GM19023 (cell line): Measurements from ENCODE around the gene SKIC2.
"Not testable (repeated sequence)": the region's sequence is repeated elsewhere in the genome, so short reads cannot be mapped to it uniquely, and the experiment has no call there.

Experiments used
- ATAC-seq: cut with Tn5 transposase; IDR thresholded peaks from one replicate; pipeline ENCODE4 v1.9.1; 2021; ENCODE audit warnings: mild to moderate bottlenecking, moderate library complexity; ENCODE audit not compliant: unreplicated experiment

Gene SKIC2

GRCh38 chr6:32003301-32003700, 44.3 kb downstream of the SKIC2 start:
- ATAC-seq: not testable (repeated sequence)

GRCh38 chr6:32004393-32004792, 45.4 kb downstream of the SKIC2 start:
- not testable (repeated sequence) for ATAC-seq

GRCh38 chr6:32004864-32005537, 46.0 kb downstream of the SKIC2 start:
- not testable (repeated sequence) for ATAC-seq

GRCh38 chr6:32005538-32005880, 46.5 kb downstream of the SKIC2 start:
- not testable (repeated sequence) for ATAC-seq

- not testable (repeated sequence) for ATAC-seq
Observed at GRCh38 chr6:32005991-32006529, 47.1 kb downstream of the SKIC2 start.

- ATAC-seq: not testable (repeated sequence)
Observed at GRCh38 chr6:32007086-32007485, 48.1 kb downstream of the SKIC2 start.

- ATAC-seq: not testable (repeated sequence)
Observed at GRCh38 chr6:32008037-32008436, 49.1 kb downstream of the SKIC2 start.

GRCh38 chr6:32008616-32009015, 49.6 kb downstream of the SKIC2 start:
- ATAC-seq: not testable (repeated sequence)

GRCh38 chr6:32009537-32009936, 50.6 kb downstream of the SKIC2 start:
- not testable (repeated sequence) for ATAC-seq

- ATAC-seq: not testable (repeated sequence)
Observed at GRCh38 chr6:32010856-32011530, 52.0 kb downstream of the SKIC2 start.

GRCh38 chr6:32012941-32013617, 54.1 kb downstream of the SKIC2 start:
- not testable (repeated sequence) for ATAC-seq

- not testable (repeated sequence) for ATAC-seq
Observed at GRCh38 chr6:32013738-32014137, 54.8 kb downstream of the SKIC2 start.

- ATAC-seq: not testable (repeated sequence)
Observed at GRCh38 chr6:32014547-32014946, 55.6 kb downstream of the SKIC2 start, which contains the start of gene C4B. C4B (plus strand) TSS chr6:32014795; CDS start chr6:32014846, 51 bp downstream.
